Measurements from ENCODE around the gene SMU1.

Gene SMU1

GRCh38 chr9:33065157-33066076 is 11.1 kb downstream of the SMU1 start:
- no peak for TF ChIP-seq CTCF (IDR thresholded peaks at IDR 0.05; ENCODE audit: extremely low read depth, insufficient read depth, missing control alignments)
- in situ Hi-C loops (cut with MboI; ENCODE audit: low pct_unique_long_range_greater_than_20kb, low sequenced_read_pairs, unreplicated experiment): no loop called here
- DNase-seq (ENCODE audit: low spot score): no peak

DNA sequence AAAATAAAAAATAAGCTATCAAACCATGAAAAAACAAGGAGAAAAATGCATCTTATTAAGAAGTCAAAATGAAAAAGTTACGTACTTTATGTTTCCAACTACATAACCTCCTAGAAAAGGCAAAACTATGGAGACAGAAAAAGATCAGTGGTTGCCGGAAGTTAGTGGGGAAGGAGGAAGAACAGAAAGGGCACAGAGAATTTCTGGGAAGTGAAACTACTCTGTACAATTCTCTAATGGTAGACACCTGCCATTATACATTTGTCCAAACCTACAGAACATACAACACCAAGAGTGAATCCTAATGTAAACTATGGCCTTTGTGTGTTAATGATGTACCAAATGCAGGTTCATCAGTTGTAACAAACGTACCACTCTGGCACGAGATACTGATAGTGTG is 25.3 kb downstream of the SMU1 start:
- DNase-seq (ENCODE audit: low spot score): no peak
- in situ Hi-C loops (cut with MboI; ENCODE audit: low pct_unique_long_range_greater_than_20kb, low sequenced_read_pairs, unreplicated experiment): no loop called here
- no peak for TF ChIP-seq CTCF (IDR thresholded peaks at IDR 0.05; ENCODE audit: extremely low read depth, insufficient read depth, missing control alignments)

- no peak for DNase-seq (ENCODE audit: low spot score)
- no peak for TF ChIP-seq CTCF (IDR thresholded peaks at IDR 0.05; ENCODE audit: extremely low read depth, insufficient read depth, missing control alignments)
- in situ Hi-C loops (cut with MboI; ENCODE audit: low pct_unique_long_range_greater_than_20kb, low sequenced_read_pairs, unreplicated experiment): no loop called here
Measured at GRCh38 chr9:33049680-33050361, 26.7 kb downstream of the SMU1 start.

GRCh38 chr9:33048054-33048465 is 28.4 kb downstream of the SMU1 start:
- DNase-seq (ENCODE audit: low spot score): no peak
- in situ Hi-C loops (cut with MboI; ENCODE audit: low pct_unique_long_range_greater_than_20kb, low sequenced_read_pairs, unreplicated experiment): no loop called here
- TF ChIP-seq CTCF (IDR thresholded peaks at IDR 0.05; ENCODE audit: extremely low read depth, insufficient read depth, missing control alignments): no peak

DNA sequence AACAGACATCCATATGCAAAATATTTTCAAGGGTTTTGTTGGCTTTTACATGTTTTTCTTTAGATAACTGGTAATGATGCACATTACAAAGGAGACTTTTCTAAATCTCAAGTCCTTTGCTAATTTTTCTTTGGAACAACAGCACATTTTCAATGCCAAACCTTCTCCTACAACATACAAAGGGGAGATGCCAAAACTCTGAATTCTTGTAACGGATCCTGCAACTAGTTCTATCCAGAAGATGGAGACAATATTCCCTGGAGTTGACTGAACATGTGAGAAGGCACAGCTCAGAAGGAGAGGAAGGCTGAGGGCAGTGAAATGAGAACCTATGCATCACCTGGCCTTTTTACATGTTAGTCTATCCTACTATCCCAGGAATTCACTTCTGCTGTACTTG is 30.4 kb downstream of the SMU1 start:
- no peak for DNase-seq (ENCODE audit: low spot score)
- no peak for TF ChIP-seq CTCF (IDR thresholded peaks at IDR 0.05; ENCODE audit: extremely low read depth, insufficient read depth, missing control alignments)
- in situ Hi-C loops (cut with MboI; ENCODE audit: low pct_unique_long_range_greater_than_20kb, low sequenced_read_pairs, unreplicated experiment): no loop called here

GRCh38 chr9:33044677-33045282 is 31.7 kb downstream of the SMU1 start:
- TF ChIP-seq CTCF (IDR thresholded peaks at IDR 0.05; ENCODE audit: extremely low read depth, insufficient read depth, missing control alignments): no peak
- in situ Hi-C loops (cut with MboI; ENCODE audit: low pct_unique_long_range_greater_than_20kb, low sequenced_read_pairs, unreplicated experiment): no loop called here
- no peak for DNase-seq (ENCODE audit: low spot score)
